OCI-LY1 (cell line): Measurements from ENCODE around the gene CTNNA3.

Experiments
- H2AFZ ChIP-seq: fragments of 200-600 bp; sonication (generic), shearing (Covaris generic); 2 replicates; pipeline ENCODE4 v1.6.0; 2014; ENCODE audit warnings: antibody characterized with exemption, mild to moderate bottlenecking, low read length
- H3F3A ChIP-seq: fragments of 200-600 bp; sonication (generic), shearing (Covaris generic); 2 replicates; pipeline ENCODE4 v1.6.0; 2014; ENCODE audit warnings: mild to moderate bottlenecking, antibody characterized with exemption, low read length, moderate library complexity; ENCODE audit not compliant: insufficient read depth
- H3K27ac ChIP-seq: fragments of 200-600 bp; sonication (generic); 2 replicates; pipeline ENCODE4 v1.5.1; 2014; ENCODE audit warnings: low read length, mixed run types, mild to moderate bottlenecking, low read depth; ENCODE audit not compliant: poor library complexity, severe bottlenecking
- H3K27me3 ChIP-seq: fragments of 200-600 bp; sonication (generic); 2 replicates; pipeline ENCODE4 v1.6.0; 2014; ENCODE audit warnings: antibody characterized with exemption, mild to moderate bottlenecking, low read length, moderate library complexity; ENCODE audit not compliant: insufficient read depth
- H3K36me3 ChIP-seq: fragments of 200-600 bp; sonication (generic); 2 replicates; pipeline ENCODE4 v1.6.1; 2014; ENCODE audit warnings: mild to moderate bottlenecking, antibody characterized with exemption, low read length, moderate library complexity, mixed read lengths; ENCODE audit not compliant: insufficient read depth
- H3K4me1 ChIP-seq: fragments of 200-600 bp; sonication (generic); 2 replicates; pipeline ENCODE4 v1.5.1; 2014; ENCODE audit warnings: mild to moderate bottlenecking, low read length, moderate library complexity; ENCODE audit not compliant: insufficient read depth, severe bottlenecking
- H3K4me2 ChIP-seq: fragments of 200-600 bp; sonication (generic), shearing (Covaris generic); 2 replicates; pipeline ENCODE4 v1.6.1; 2014; ENCODE audit warnings: low read length
- H3K4me3 ChIP-seq: fragments of 200-600 bp; sonication (generic); 2 replicates; pipeline ENCODE4 v1.5.1; 2014; ENCODE audit warnings: low read length, low read depth, mild to moderate bottlenecking, mixed read lengths; ENCODE audit not compliant: poor library complexity, severe bottlenecking
- H3K79me2 ChIP-seq: fragments of 200-600 bp; shearing (Covaris generic); 2 replicates; pipeline ENCODE4 v1.6.1; 2016; ENCODE audit warnings: mixed run types, low read length, mixed read lengths; ENCODE audit not compliant: insufficient read depth
- H3K9ac ChIP-seq: fragments of 200-600 bp; sonication (generic), shearing (Covaris generic); 2 replicates; pipeline ENCODE4 v1.6.1; 2014; ENCODE audit warnings: mild to moderate bottlenecking, low read length, mixed read lengths
- H3K9me2 ChIP-seq: fragments of 200-600 bp; sonication (generic), shearing (Covaris generic); 2 replicates; pipeline ENCODE4 v1.6.1; 2014; ENCODE audit warnings: low read depth, mild to moderate bottlenecking, low read length, mixed read lengths
- H3K9me3 ChIP-seq: fragments of 200-600 bp; shearing (Covaris generic); 2 replicates; pipeline ENCODE4 v1.6.1; 2014; ENCODE audit warnings: low read length, mixed read lengths
- H4K20me1 ChIP-seq: fragments of 200-600 bp; sonication (generic), shearing (Covaris generic); 2 replicates; pipeline ENCODE4 v1.6.0; 2016; ENCODE audit warnings: mild to moderate bottlenecking, low read length; ENCODE audit not compliant: insufficient read depth
- EZH2 ChIP-seq: fragments of 200-600 bp; sonication (generic), shearing (Covaris generic); IDR thresholded peaks from 2 replicates; pipeline ENCODE4 v1.8.0; 2017; ENCODE audit warnings: borderline replicate concordance, mixed run types, mild to moderate bottlenecking, antibody characterized with exemption, low read length, moderate library complexity, mixed read lengths
- TF ChIP-seq, protein P1 (sequence below): fragments of 200-600 bp; sonication (generic), shearing (Covaris generic); IDR thresholded peaks from 2 replicates; pipeline ENCODE4 v1.5.1; 2017; ENCODE audit warnings: mild to moderate bottlenecking, antibody characterized with exemption, low read length, moderate library complexity, mixed read lengths

Gene CTNNA3

DNA sequence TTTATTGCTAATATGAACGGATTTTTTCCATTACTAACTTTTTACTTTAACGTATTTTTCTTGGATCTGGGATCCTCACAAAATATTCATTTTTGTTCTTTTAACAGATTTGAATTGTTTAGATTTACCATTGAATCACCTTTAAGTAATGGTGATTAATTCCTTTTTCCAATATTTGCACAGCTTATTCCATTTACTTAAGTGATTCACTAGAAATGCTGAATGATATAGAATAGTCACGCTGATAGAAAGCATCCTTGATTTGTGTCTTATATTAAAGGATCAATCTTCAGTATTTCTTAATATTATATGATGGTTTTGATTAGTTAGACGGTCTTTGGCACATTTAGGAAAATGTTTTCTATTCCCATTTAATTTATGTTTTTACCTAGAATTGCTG lies 886.6 kb downstream of the CTNNA3 start:
- H3K27me3 ChIP-seq: no peaks in the 10 kb centered on the region
- H3K4me1 ChIP-seq: no peaks in the 10 kb centered on the region
- H3K4me2 ChIP-seq: no peak overlapping the region
- no peaks in the 10 kb centered on the region for H3K79me2 ChIP-seq
- no peak overlapping the region for H3K27ac ChIP-seq
- no peaks in the 10 kb centered on the region for H4K20me1 ChIP-seq
- no peaks in the 10 kb centered on the region for H3K36me3 ChIP-seq
- no peaks in the 10 kb centered on the region for H3K9me3 ChIP-seq
- H3F3A ChIP-seq: no peaks in the 10 kb centered on the region
- no peak overlapping the region for H3K4me3 ChIP-seq
- no peak overlapping the region for H3K9ac ChIP-seq
- no peak overlapping the region for H2AFZ ChIP-seq
- H3K9me2 ChIP-seq: no peaks in the 10 kb centered on the region
- no peak for TF ChIP-seq EZH2
- TF ChIP-seq, protein P1, sequence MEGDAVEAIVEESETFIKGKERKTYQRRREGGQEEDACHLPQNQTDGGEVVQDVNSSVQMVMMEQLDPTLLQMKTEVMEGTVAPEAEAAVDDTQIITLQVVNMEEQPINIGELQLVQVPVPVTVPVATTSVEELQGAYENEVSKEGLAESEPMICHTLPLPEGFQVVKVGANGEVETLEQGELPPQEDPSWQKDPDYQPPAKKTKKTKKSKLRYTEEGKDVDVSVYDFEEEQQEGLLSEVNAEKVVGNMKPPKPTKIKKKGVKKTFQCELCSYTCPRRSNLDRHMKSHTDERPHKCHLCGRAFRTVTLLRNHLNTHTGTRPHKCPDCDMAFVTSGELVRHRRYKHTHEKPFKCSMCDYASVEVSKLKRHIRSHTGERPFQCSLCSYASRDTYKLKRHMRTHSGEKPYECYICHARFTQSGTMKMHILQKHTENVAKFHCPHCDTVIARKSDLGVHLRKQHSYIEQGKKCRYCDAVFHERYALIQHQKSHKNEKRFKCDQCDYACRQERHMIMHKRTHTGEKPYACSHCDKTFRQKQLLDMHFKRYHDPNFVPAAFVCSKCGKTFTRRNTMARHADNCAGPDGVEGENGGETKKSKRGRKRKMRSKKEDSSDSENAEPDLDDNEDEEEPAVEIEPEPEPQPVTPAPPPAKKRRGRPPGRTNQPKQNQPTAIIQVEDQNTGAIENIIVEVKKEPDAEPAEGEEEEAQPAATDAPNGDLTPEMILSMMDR: no peak

DNA sequence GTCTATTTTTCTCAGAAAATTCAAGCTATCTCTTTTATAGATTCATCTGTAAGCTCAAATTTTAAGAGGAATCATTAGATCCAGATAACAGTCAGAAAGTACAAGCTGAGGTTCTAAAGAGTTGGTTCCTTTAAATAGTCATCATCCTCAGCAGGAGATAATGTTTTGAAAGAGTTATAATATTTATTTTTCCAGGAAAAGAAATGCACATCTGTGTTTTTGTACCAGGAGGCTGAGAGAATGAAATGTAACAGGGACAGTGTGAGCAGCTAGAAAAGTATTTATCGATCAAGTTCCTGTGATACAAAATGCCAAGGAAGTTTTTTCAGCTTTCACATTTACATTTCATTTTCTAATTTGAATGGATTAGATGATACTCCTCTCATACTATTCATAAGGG lies 890.4 kb downstream of the CTNNA3 start:
- H2AFZ ChIP-seq: no peak overlapping the region
- H3K27me3 ChIP-seq: no peaks in the 10 kb centered on the region
- H4K20me1 ChIP-seq: no peaks in the 10 kb centered on the region
- H3K36me3 ChIP-seq: no peaks in the 10 kb centered on the region
- H3K4me2 ChIP-seq: no peak overlapping the region
- TF ChIP-seq, protein P1: no peak
- no peak for TF ChIP-seq EZH2
- no peak overlapping the region for H3K4me3 ChIP-seq
- no peak overlapping the region for H3K9ac ChIP-seq
- no peaks in the 10 kb centered on the region for H3K4me1 ChIP-seq
- H3K9me3 ChIP-seq: no peaks in the 10 kb centered on the region
- H3F3A ChIP-seq: no peaks in the 10 kb centered on the region
- no peaks in the 10 kb centered on the region for H3K79me2 ChIP-seq
- no peak overlapping the region for H3K27ac ChIP-seq
- H3K9me2 ChIP-seq: no peaks in the 10 kb centered on the region

DNA sequence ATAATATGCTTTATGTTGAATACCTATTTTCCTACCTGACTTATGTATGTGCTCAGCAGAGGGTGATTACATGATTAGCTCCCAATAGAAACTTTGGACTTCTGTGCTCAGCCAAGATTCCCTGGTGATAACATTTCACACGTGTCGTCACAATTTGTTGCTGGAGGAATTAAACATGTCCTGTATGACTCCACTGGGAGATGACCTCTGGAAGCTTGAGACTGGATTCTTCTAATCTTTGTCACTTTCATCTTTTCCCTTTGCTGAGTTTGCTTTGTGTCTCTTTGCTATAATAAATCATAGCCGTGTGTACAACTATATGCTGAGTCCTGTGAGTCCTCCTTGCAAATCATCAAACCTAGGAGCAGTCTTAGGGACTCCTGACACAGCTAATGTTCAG lies 891.0 kb downstream of the CTNNA3 start:
- no peaks in the 10 kb centered on the region for H3K9me3 ChIP-seq
- no peaks in the 10 kb centered on the region for H3K36me3 ChIP-seq
- TF ChIP-seq, protein P1: no peak
- no peak for TF ChIP-seq EZH2
- H3K79me2 ChIP-seq: no peaks in the 10 kb centered on the region
- H3K27ac ChIP-seq: no peak overlapping the region
- no peak overlapping the region for H3K9ac ChIP-seq
- H4K20me1 ChIP-seq: no peaks in the 10 kb centered on the region
- no peaks in the 10 kb centered on the region for H3K27me3 ChIP-seq
- H3K4me2 ChIP-seq: no peak overlapping the region
- H2AFZ ChIP-seq: no peak overlapping the region
- H3K4me3 ChIP-seq: no peak overlapping the region
- H3K9me2 ChIP-seq: no peaks in the 10 kb centered on the region
- no peaks in the 10 kb centered on the region for H3F3A ChIP-seq
- no peaks in the 10 kb centered on the region for H3K4me1 ChIP-seq
